ENCODE data around the gene DGLUCY.

GRCh38 chr14:91232603-91233002 is 118.7 kb downstream of the DGLUCY start:
- TF ChIP-seq ZNF274 (IDR thresholded peaks at IDR 0.05; ENCODE audit: low read depth, low read length) (no peak), YY1 (IDR thresholded peaks at IDR 0.05; ENCODE audit: insufficient read depth, insufficient read length) (no peak), SUZ12 (IDR thresholded peaks at IDR 0.05; ENCODE audit: extremely low read depth, insufficient read depth, insufficient read length) (no peak)

Data from NT2/D1 (cell line).